Stomach (tissue), 4 donors: ENCODE data around the gene ERFL.

Experiments used
- EP300 ChIP-seq: sonication (generic); formaldehyde crosslinking; IDR thresholded peaks from one replicate; pipeline ENCODE4 v1.6.1; 2017; ENCODE audit warnings: antibody characterized with exemption
- POLR2A ChIP-seq, 4 donors: fragments of 450-650 bp; IDR thresholded peaks; one replicate each; pipeline ENCODE4 v1.6.1; 2016; ENCODE audit warnings: antibody characterized with exemption in 4 of 4, control low read depth in 2 of 4, mild to moderate bottlenecking in 1 of 4, moderate library complexity in 1 of 4
- POLR2AphosphoS5 ChIP-seq, 3 donors: sonication (generic); formaldehyde crosslinking; IDR thresholded peaks; one replicate each; pipeline ENCODE4 v1.6.1; 2016; ENCODE audit warnings: antibody characterized with exemption in 3 of 3
- TF ChIP-seq, protein P1 (sequence below), 7 experiments: fragments of 450-650 bp in 4 of 7; fragments of 200-600 bp in 3 of 7; sonication (generic) in 3 of 7; IDR thresholded peaks; one replicate each; pipeline ENCODE4 v1.5.1; 2016 to 2019; ENCODE audit warnings: antibody characterized with exemption in 7 of 7, control low read depth in 2 of 7, mild to moderate bottlenecking in 1 of 7

DNA sequence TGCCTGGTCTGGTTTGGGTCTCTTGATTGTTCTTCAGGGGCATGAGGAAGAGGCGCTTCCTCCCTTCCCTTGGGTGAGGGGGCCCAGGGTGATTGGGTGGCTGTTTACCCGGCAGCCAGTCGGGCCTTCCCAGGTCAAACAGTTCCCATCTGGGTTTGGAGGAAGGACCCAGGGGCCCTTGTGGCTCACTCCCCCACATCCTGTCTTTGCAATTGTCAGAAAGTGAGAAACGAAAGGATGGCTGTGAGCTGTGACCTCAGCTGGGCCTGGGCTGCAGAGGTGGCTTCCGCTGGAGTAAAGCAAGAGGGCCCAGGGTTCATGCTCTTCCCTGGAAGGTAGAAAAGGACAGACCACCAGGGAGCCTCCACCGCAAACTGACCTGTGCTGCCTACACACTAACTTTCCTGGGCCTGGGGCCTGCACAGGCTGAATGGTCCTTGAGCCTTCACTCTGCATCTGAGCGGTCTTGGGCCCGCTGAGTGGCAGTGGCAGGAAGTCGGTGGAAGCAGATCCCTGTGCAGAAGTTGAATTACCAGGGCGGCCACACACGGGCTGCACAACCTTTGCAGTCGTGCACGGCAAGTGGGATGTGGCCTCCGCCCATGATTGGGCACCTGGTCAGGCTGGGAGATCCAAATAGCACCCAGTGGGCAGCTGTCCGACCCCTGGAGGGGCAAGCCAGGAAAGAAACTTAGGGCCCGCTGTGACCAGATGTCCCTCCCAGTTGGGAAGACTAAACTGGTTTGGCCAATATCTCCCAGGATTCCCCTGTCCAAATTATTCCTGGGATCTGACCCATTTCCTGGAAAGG lies 56.5 kb downstream of the ERFL start:
- TF ChIP-seq, protein P1, sequence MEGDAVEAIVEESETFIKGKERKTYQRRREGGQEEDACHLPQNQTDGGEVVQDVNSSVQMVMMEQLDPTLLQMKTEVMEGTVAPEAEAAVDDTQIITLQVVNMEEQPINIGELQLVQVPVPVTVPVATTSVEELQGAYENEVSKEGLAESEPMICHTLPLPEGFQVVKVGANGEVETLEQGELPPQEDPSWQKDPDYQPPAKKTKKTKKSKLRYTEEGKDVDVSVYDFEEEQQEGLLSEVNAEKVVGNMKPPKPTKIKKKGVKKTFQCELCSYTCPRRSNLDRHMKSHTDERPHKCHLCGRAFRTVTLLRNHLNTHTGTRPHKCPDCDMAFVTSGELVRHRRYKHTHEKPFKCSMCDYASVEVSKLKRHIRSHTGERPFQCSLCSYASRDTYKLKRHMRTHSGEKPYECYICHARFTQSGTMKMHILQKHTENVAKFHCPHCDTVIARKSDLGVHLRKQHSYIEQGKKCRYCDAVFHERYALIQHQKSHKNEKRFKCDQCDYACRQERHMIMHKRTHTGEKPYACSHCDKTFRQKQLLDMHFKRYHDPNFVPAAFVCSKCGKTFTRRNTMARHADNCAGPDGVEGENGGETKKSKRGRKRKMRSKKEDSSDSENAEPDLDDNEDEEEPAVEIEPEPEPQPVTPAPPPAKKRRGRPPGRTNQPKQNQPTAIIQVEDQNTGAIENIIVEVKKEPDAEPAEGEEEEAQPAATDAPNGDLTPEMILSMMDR (IDR thresholded peaks at IDR 0.05), result no peak
- TF ChIP-seq POLR2A (IDR thresholded peaks at IDR 0.05), result no peak
- no peak for TF ChIP-seq EP300
- TF ChIP-seq POLR2AphosphoS5 (IDR thresholded peaks at IDR 0.05), result peak in 2 of 3 donors; percentile 17 to 19
